Parathyroid adenoma (tissue), 2 donors: Measurements from ENCODE around the gene TERT.
A peak's percentile ranks its signal among the peaks of the same experiment; 100 is the strongest.
"Not testable (repeated sequence)": the region's sequence is repeated elsewhere in the genome, so short reads cannot be mapped to it uniquely, and the experiment has no call there.

ENCODE experiments used
- H2AFZ ChIP-seq: fragments of 300-600 bp; sonication (generic); one replicate; pipeline ENCODE4 v1.7.0; 2017; ENCODE audit warnings: antibody characterized with exemption, mild to moderate bottlenecking
- H3K27ac ChIP-seq: fragments of 300-600 bp; sonication (generic); one replicate; pipeline ENCODE4 v1.7.0; 2017
- H3K27me3 ChIP-seq: fragments of 300-600 bp; sonication (generic); one replicate; pipeline ENCODE4 v1.7.0; 2017; ENCODE audit warnings: low read length; ENCODE audit not compliant: control insufficient read depth, insufficient read depth
- H3K36me3 ChIP-seq: fragments of 300-600 bp; sonication (generic); one replicate; pipeline ENCODE4 v1.7.0; 2017; ENCODE audit warnings: low read length; ENCODE audit not compliant: control insufficient read depth, insufficient read depth
- H3K4me1 ChIP-seq: fragments of 300-600 bp; sonication (generic); one replicate; pipeline ENCODE4 v1.7.0; 2017; ENCODE audit warnings: control low read depth
- H3K4me2 ChIP-seq: fragments of 300-600 bp; sonication (generic); one replicate; pipeline ENCODE4 v1.7.0; 2017; ENCODE audit warnings: low read length
- H3K4me3 ChIP-seq: fragments of 300-600 bp; sonication (generic); one replicate; pipeline ENCODE4 v1.7.0; 2017; ENCODE audit warnings: low read depth, low read length
- H3K79me2 ChIP-seq: fragments of 300-600 bp; sonication (generic); one replicate; pipeline ENCODE4 v1.7.0; 2017; ENCODE audit warnings: control low read depth
- H3K9ac ChIP-seq: fragments of 300-600 bp; sonication (generic); one replicate; pipeline ENCODE4 v1.7.0; 2017; ENCODE audit warnings: mild to moderate bottlenecking
- H3K9me3 ChIP-seq: fragments of 300-600 bp; sonication (generic); one replicate; pipeline ENCODE4 v1.7.0; 2017; ENCODE audit warnings: low read length; ENCODE audit not compliant: control insufficient read depth
- CTCF ChIP-seq: fragments of 300-600 bp; sonication (generic); IDR thresholded peaks from one replicate; pipeline ENCODE4 v1.7.0; 2017; ENCODE audit warnings: antibody characterized with exemption, mild to moderate bottlenecking
- donor health status: primary hyperparathyroidism.

TERT gene

GRCh38 chr5:1330847-1331831 is 36.3 kb upstream of the TERT start:
- H3K36me3 ChIP-seq: no peaks in the 10 kb centered on the region

GRCh38 chr5:1330146-1330846 is 35.4 kb upstream of the TERT start:
- Histone ChIP-seq H3K9me3 (no peaks in the 10 kb centered on the region), H3K4me3 (no peak overlapping the region), H3K79me2 (no peaks in the 10 kb centered on the region), H3K27ac (no peak overlapping the region), H3K4me2 (no peak overlapping the region), H3K36me3 (no peaks in the 10 kb centered on the region), H3K9ac (no peak overlapping the region), H3K27me3 (no peaks in the 10 kb centered on the region), H2AFZ (no peak overlapping the region), H3K4me1 (no peaks in the 10 kb centered on the region)
- TF ChIP-seq CTCF: no peak

More at GRCh38 chr5:1330847-1331831, 36.3 kb upstream of the TERT start:
- Histone ChIP-seq H3K9me3 (no peaks in the 10 kb centered on the region), H3K9ac (no peak overlapping the region), H3K4me3 (no peak overlapping the region), H3K4me2 (no peak overlapping the region), H2AFZ (no peak overlapping the region), H3K27me3 (no peaks in the 10 kb centered on the region), H3K79me2 (no peaks in the 10 kb centered on the region), H3K4me1 (no peaks in the 10 kb centered on the region), H3K27ac (no peak overlapping the region)
- no peak for TF ChIP-seq CTCF

- Histone ChIP-seq H3K27me3 (no peaks in the 10 kb centered on the region), H3K27ac (no peak overlapping the region), H2AFZ (no peak overlapping the region), H3K79me2 (no peaks in the 10 kb centered on the region), H3K9me3 (no peaks in the 10 kb centered on the region), H3K9ac (no peak overlapping the region), H3K4me1 (no peaks in the 10 kb centered on the region), H3K4me2 (no peak overlapping the region), H3K4me3 (no peak overlapping the region), H3K36me3 (no peaks in the 10 kb centered on the region)
- no peak for TF ChIP-seq CTCF
Measured at GRCh38 chr5:1329111-1329579, 34.3 kb upstream of the TERT start.

GRCh38 chr5:1328237-1329110 is 33.6 kb upstream of the TERT start:
- H3K9me3 ChIP-seq, H2AFZ ChIP-seq, H3K4me3 ChIP-seq, H3K4me2 ChIP-seq, H3K36me3 ChIP-seq, H3K27me3 ChIP-seq, H3K79me2 ChIP-seq, H3K9ac ChIP-seq, H3K4me1 ChIP-seq: not testable (repeated sequence)
- H3K27ac ChIP-seq: peak overlapping the region; percentile 36

- H3K4me2 ChIP-seq, H3K79me2 ChIP-seq, H3K4me3 ChIP-seq, H2AFZ ChIP-seq, H3K36me3 ChIP-seq, H3K27me3 ChIP-seq, H3K4me1 ChIP-seq, H3K9ac ChIP-seq, H3K9me3 ChIP-seq: not testable (repeated sequence)
- H3K27ac ChIP-seq: peak overlapping the region; percentile 32
Measured at GRCh38 chr5:1326901-1327756, 32.3 kb upstream of the TERT start.

- H3K27ac ChIP-seq, H3K4me1 ChIP-seq, H3K4me2 ChIP-seq, H3K9me3 ChIP-seq, H3K36me3 ChIP-seq, H3K27me3 ChIP-seq, H3K9ac ChIP-seq, H3K4me3 ChIP-seq, H2AFZ ChIP-seq, H3K79me2 ChIP-seq: not testable (repeated sequence)
Measured at GRCh38 chr5:1326532-1326875, 31.6 kb upstream of the TERT start.
